K562 (cell line): ENCODE results near the gene SEC24C.

Experiments used
- CEBPB ChIP-seq: fragments of 450-650 bp; IDR thresholded peaks from 2 replicates; pipeline ENCODE4 v1.6.1; 2016; ENCODE audit warnings: missing genetic modification characterization, missing compliant biosample characterization
- LEF1 ChIP-seq: fragments of 450-650 bp; IDR thresholded peaks from 2 replicates; pipeline ENCODE4 v1.6.1; 2016; ENCODE audit warnings: mild to moderate bottlenecking
- NCOA6 ChIP-seq: fragments of 450-650 bp; IDR thresholded peaks from 2 replicates; pipeline ENCODE4 v1.6.1; 2017; ENCODE audit warnings: mild to moderate bottlenecking
- PCBP1 ChIP-seq: fragments of 200-400 bp; formaldehyde crosslinking; IDR thresholded peaks from 2 replicates; pipeline ENCODE4 v1.6.1; 2018; ENCODE audit warnings: mild to moderate bottlenecking, low read depth, low read length; ENCODE audit not compliant: poor library complexity, severe bottlenecking
- TF ChIP-seq, protein P1 (sequence below): fragments of 450-650 bp; IDR thresholded peaks from 2 replicates; pipeline ENCODE4 v1.6.1; 2016; ENCODE audit warnings: borderline replicate concordance
- TF ChIP-seq, protein P2 (sequence below), 3 experiments: IDR thresholded peaks in 2 of 3; conservative IDR thresholded peaks in 1 of 3; 2 replicates each; pipeline ENCODE4 v1.5.1; 2011 to 2012; ENCODE audit warnings: low read length in 3 of 3, mild to moderate bottlenecking in 3 of 3, control low read depth in 2 of 3, improper control_type of control experiment in 1 of 3, inconsistent platforms in 1 of 3, low read depth in 1 of 3, mixed read lengths in 1 of 3, moderate library complexity in 1 of 3; ENCODE audit not compliant: insufficient read depth in 2 of 3
- TF ChIP-seq, protein P3 (sequence below): fragments of 450-650 bp; IDR thresholded peaks from 2 replicates; pipeline ENCODE4 v1.6.1; 2017; ENCODE audit warnings: antibody characterized with exemption, mild to moderate bottlenecking

DNA sequence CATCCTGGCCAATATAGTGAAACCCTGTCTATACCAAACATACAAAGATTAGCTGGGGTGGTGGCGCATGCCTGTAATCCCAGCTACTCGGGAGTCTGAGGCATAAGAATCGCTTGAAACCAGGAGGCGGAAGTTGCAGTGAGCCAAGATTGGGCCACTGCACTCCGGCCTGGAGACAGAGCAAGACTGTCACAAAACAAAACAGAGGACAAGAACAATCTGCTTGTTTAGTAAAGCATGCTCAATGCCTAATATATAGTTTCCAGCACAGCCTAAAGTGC, 1.8 kb upstream of the SEC24C start:
- TF ChIP-seq, protein P1, sequence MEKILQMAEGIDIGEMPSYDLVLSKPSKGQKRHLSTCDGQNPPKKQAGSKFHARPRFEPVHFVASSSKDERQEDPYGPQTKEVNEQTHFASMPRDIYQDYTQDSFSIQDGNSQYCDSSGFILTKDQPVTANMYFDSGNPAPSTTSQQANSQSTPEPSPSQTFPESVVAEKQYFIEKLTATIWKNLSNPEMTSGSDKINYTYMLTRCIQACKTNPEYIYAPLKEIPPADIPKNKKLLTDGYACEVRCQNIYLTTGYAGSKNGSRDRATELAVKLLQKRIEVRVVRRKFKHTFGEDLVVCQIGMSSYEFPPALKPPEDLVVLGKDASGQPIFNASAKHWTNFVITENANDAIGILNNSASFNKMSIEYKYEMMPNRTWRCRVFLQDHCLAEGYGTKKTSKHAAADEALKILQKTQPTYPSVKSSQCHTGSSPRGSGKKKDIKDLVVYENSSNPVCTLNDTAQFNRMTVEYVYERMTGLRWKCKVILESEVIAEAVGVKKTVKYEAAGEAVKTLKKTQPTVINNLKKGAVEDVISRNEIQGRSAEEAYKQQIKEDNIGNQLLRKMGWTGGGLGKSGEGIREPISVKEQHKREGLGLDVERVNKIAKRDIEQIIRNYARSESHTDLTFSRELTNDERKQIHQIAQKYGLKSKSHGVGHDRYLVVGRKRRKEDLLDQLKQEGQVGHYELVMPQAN, result no peak
- TF ChIP-seq, protein P2, sequence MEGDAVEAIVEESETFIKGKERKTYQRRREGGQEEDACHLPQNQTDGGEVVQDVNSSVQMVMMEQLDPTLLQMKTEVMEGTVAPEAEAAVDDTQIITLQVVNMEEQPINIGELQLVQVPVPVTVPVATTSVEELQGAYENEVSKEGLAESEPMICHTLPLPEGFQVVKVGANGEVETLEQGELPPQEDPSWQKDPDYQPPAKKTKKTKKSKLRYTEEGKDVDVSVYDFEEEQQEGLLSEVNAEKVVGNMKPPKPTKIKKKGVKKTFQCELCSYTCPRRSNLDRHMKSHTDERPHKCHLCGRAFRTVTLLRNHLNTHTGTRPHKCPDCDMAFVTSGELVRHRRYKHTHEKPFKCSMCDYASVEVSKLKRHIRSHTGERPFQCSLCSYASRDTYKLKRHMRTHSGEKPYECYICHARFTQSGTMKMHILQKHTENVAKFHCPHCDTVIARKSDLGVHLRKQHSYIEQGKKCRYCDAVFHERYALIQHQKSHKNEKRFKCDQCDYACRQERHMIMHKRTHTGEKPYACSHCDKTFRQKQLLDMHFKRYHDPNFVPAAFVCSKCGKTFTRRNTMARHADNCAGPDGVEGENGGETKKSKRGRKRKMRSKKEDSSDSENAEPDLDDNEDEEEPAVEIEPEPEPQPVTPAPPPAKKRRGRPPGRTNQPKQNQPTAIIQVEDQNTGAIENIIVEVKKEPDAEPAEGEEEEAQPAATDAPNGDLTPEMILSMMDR (IDR thresholded peaks at IDR 0.05 in 2 of 3, conservative IDR thresholded peaks at IDR 0.05 in 1 of 3; ENCODE audit: insufficient read depth in 2 of 3, low read depth in 1 of 3, low read length in 3 of 3), result no peak
- TF ChIP-seq, protein P3, sequence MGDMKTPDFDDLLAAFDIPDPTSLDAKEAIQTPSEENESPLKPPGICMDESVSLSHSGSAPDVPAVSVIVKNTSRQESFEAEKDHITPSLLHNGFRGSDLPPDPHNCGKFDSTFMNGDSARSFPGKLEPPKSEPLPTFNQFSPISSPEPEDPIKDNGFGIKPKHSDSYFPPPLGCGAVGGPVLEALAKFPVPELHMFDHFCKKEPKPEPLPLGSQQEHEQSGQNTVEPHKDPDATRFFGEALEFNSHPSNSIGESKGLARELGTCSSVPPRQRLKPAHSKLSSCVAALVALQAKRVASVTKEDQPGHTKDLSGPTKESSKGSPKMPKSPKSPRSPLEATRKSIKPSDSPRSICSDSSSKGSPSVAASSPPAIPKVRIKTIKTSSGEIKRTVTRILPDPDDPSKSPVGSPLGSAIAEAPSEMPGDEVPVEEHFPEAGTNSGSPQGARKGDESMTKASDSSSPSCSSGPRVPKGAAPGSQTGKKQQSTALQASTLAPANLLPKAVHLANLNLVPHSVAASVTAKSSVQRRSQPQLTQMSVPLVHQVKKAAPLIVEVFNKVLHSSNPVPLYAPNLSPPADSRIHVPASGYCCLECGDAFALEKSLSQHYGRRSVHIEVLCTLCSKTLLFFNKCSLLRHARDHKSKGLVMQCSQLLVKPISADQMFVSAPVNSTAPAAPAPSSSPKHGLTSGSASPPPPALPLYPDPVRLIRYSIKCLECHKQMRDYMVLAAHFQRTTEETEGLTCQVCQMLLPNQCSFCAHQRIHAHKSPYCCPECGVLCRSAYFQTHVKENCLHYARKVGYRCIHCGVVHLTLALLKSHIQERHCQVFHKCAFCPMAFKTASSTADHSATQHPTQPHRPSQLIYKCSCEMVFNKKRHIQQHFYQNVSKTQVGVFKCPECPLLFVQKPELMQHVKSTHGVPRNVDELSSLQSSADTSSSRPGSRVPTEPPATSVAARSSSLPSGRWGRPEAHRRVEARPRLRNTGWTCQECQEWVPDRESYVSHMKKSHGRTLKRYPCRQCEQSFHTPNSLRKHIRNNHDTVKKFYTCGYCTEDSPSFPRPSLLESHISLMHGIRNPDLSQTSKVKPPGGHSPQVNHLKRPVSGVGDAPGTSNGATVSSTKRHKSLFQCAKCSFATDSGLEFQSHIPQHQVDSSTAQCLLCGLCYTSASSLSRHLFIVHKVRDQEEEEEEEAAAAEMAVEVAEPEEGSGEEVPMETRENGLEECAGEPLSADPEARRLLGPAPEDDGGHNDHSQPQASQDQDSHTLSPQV, result no peak
- no peak for TF ChIP-seq PCBP1
- TF ChIP-seq CEBPB (tag), result no peak
- TF ChIP-seq NCOA6, result no peak
- TF ChIP-seq LEF1, result no peak
